Astrocyte of the cerebellum (primary cell): Measurements from ENCODE around the gene INPP5K.

Experiments used
- DNase-seq: peaks from one replicate; pipeline ENCODE4 v3.0.0-alpha.2; 2011; ENCODE audit warnings: low read depth
- H3K4me3 ChIP-seq: 2 replicates; pipeline ENCODE4 v1.5.1; 2011; ENCODE audit warnings: mild to moderate bottlenecking, low read depth, low read length, moderate library complexity
- CTCF ChIP-seq: IDR thresholded peaks from 2 replicates; pipeline ENCODE4 v1.5.1; 2012; ENCODE audit warnings: low read length, low read depth, moderate library complexity, mild to moderate bottlenecking; ENCODE audit errors: missing control alignments
- in situ Hi-C: cut with HindIII; loops from 2 replicates; pipeline ENCODE4 v1.10.0; 2017; ENCODE audit warnings: low sequenced_read_pairs

Gene INPP5K

GRCh38 chr17:1555651-1556471, 39.4 kb upstream of the INPP5K start:
- H3K4me3 ChIP-seq: no peak overlapping the region
- in situ Hi-C loops: no loop called here
- TF ChIP-seq CTCF: no peak
- no peak for DNase-seq

- in situ Hi-C loops: no loop called here
- DNase-seq: no peak
- TF ChIP-seq CTCF: no peak
- H3K4me3 ChIP-seq: no peak overlapping the region
Measured at GRCh38 chr17:1554751-1555540, 38.5 kb upstream of the INPP5K start.

DNA sequence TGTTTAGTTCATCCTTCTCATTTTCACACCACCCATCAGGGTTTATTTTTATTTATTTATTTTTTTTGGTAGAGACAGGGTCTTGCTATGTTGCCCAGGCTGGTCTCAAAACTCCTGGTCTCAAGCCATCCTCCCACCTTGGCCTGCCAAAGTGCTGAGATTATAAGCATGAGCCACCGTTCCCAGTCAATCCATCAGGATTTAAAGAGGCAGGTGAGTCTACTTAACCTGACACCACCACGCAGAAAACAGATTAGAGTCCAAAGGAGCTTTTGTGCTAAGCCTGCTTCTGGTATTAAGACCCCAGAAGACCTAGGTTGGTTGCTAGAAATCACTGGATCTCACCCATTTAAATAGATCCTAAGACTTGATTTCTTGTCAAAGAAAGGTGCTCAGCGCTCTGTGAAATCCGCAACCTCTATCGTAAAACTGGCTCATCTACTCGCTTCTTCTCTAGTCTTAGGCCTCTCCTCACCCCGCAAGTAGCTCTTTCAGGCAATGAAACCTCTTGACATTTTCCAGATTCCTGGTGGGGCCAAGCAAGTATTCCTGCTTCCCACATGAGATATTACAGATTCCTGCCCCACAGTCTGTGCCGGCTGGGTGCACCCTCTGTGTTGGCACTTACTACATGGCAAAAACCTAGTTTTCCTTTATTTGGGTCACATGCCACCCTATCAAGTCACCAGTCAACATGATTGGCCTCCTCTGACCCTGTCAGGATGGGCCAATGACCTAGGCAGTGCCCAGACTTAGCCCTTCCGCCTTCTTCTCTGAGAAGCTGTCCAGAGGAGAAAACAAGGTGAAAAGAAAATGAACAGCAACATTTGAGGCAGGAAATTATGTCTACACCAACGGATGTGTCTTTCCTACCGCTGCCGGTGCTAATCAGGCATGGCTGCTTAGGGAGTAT, 37.2 kb upstream of the INPP5K start:
- H3K4me3 ChIP-seq: no peak overlapping the region
- DNase-seq: no peak
- no peak for TF ChIP-seq CTCF
- in situ Hi-C loops: no loop called here

DNA sequence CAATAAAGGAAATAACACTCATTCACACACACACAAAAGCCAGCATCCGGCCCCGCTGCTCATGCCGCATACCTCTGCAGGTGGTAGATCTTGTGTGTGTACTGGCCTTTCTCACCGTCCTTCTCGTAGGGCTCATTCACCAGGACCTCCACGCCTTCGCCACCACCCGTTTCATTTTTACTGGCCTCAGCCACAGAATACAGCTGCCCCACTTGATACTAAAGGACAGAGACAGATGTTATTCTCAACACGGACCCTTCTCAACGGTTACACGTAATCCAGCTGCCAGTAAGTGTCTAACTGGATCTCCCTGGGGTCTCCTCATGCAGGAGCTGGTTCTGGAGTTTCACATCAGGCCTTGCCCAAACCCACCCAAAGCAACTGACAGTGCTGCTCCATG, 36.5 kb upstream of the INPP5K start:
- H3K4me3 ChIP-seq: no peak overlapping the region
- DNase-seq: no peak
- in situ Hi-C loops: no loop called here
- TF ChIP-seq CTCF: no peak

GRCh38 chr17:1551741-1552140, 35.3 kb upstream of the INPP5K start:
- no peak overlapping the region for H3K4me3 ChIP-seq
- TF ChIP-seq CTCF: no peak
- no peak for DNase-seq
- in situ Hi-C loops: no loop called here

- no peak for TF ChIP-seq CTCF
- no peak overlapping the region for H3K4me3 ChIP-seq
- DNase-seq: no peak
- in situ Hi-C loops: no loop called here
Measured at GRCh38 chr17:1548032-1548431, 31.6 kb upstream of the INPP5K start.
